ENCODE data around the gene EPB41.

The EPB41 gene

GRCh38 chr1:28877132-28877781 lies 37.1 kb upstream of the EPB41 start (continued):
- TF ChIP-seq ZNF280C (tag by site-specific recombination; IDR thresholded peaks at IDR 0.05) (no peak), ZNF138 (tag by site-specific recombination; IDR thresholded peaks at IDR 0.05; ENCODE audit: borderline replicate concordance) (no peak), WT1 (tag by site-specific recombination; IDR thresholded peaks at IDR 0.05) (no peak), ZNF600 (tag by site-specific recombination; IDR thresholded peaks at IDR 0.05) (peak; percentile 13; the same call in 1 of the 2 replicates), ZNF837 (tag by site-specific recombination; IDR thresholded peaks at IDR 0.05) (no peak), ZNF335 (tag by site-specific recombination; conservative IDR thresholded peaks at IDR 0.05) (no peak; the same call in 1 of the 2 replicates), ZNF366 (tag by site-specific recombination; conservative IDR thresholded peaks at IDR 0.05) (no peak), ZNF645 (tag by site-specific recombination; IDR thresholded peaks at IDR 0.05) (no peak), YY1 (tag by site-specific recombination; IDR thresholded peaks at IDR 0.05) (peak; percentile 58; the same call in 1 of the 2 replicates), ZNF654 (tag by site-specific recombination; IDR thresholded peaks at IDR 0.05; ENCODE audit: low read depth) (peak; percentile 97), ZNF391 (tag by site-specific recombination; IDR thresholded peaks at IDR 0.05; ENCODE audit: borderline replicate concordance, low read depth) (peak; percentile 51; the same call in 1 of the 2 replicates), ZNF792 (tag by site-specific recombination; IDR thresholded peaks at IDR 0.05) (no peak), CTCF (tag by site-specific recombination; IDR thresholded peaks at IDR 0.05) (peak; percentile 89), ZSCAN4 (tag by site-specific recombination; IDR thresholded peaks at IDR 0.05) (peak; percentile 68), ZEB2 (tag by site-specific recombination; IDR thresholded peaks at IDR 0.05) (peak; percentile 95), ZBTB1 (tag by site-specific recombination; IDR thresholded peaks at IDR 0.05) (no peak), ZNF221 (tag by site-specific recombination; IDR thresholded peaks at IDR 0.05; ENCODE audit: borderline replicate concordance) (no peak), ZBTB17 (tag by site-specific recombination; IDR thresholded peaks at IDR 0.05) (peak; percentile 98), ZSCAN30 (tag by site-specific recombination; IDR thresholded peaks at IDR 0.05) (peak; percentile 20; the same call in 1 of the 2 replicates), ZBTB26 (tag by site-specific recombination; optimal IDR thresholded peaks at IDR 0.05) (peak; percentile 13), ZBTB48 (tag by site-specific recombination; IDR thresholded peaks at IDR 0.05) (no peak)
